Mucosa of descending colon (tissue), 3 donors: ENCODE measurements around the gene RNF121. TPM values are rescaled to one million over a fixed set of nuclear protein-coding genes. Genes with fewer than 3 reads are reported as not detected.

ENCODE experiments used
- ATAC-seq: fragments of 200-7000 bp; cut with Tn5 transposase; one replicate; pipeline ENCODE4 v1.9.1; 2020; ENCODE audit warnings: mild to moderate bottlenecking, moderate library complexity
- DNase-seq, 3 donors: peaks; one replicate each; pipeline ENCODE4 v3.0.0-alpha.2; 2020
- H3K36me3 ChIP-seq: fragments of 200-600 bp; one replicate; pipeline ENCODE4 v1.8.0; 2021; ENCODE audit warnings: low read depth, mild to moderate bottlenecking
- H3K4me1 ChIP-seq: fragments of 200-600 bp; one replicate; pipeline ENCODE4 v1.8.0; 2021; ENCODE audit warnings: low read depth, mild to moderate bottlenecking
- H3K4me3 ChIP-seq: fragments of 200-600 bp; one replicate; pipeline ENCODE4 v1.8.0; 2021; ENCODE audit warnings: mild to moderate bottlenecking
- H3K9me3 ChIP-seq: fragments of 200-600 bp; one replicate; pipeline ENCODE4 v1.8.0; 2021; ENCODE audit warnings: mild to moderate bottlenecking
- CTCF ChIP-seq: fragments of 200-600 bp; IDR thresholded peaks from one replicate; pipeline ENCODE4 v1.8.0; 2022; ENCODE audit warnings: antibody characterized with exemption, mild to moderate bottlenecking
- intact Hi-C, 2 donors: fragments of 100-400 bp; cut with DNase I in 1 of 2; cut with micrococcal nuclease in 1 of 2; formaldehyde crosslinking; loops; one replicate each; pipeline versions ENCODE4 v1.11.0 to v1.11.1; 2022; cut with DNase I, micrococcal nuclease
- total RNA-seq, 3 donors: library from RNA; stranded (reverse); fragmentation: NEBNext Ultra II Directional in 2 of 3; extraction: Animal tissue kit (Norgen Biotek cat#: 25700) in 2 of 3; gene quantifications; one replicate each; pipeline versions ENCODE4 v1.2.1 to v1.2.4, GENCODE V29; 2021 to 2023
- donor health status: DM: no; HTN: no; CAD: no; lungs with moderate emphysema.
- donor health status: DM: no; HTN: no; CAD: no.
- donor health status: DM: no; HTN: yes; CAD: no.

Gene RNF121
- total RNA-seq, 3 donors from 2014 or later = 37.0 to 41.0 (median 37.4) TPM

GRCh38 chr11:71991494-71991893 lies 62.6 kb downstream of the RNF121 start:
- ATAC-seq (peak; percentile 47), DNase-seq (no peak)
- Histone ChIP-seq H3K4me3 (no peak overlapping the region), H3K36me3 (no peaks in the 10 kb centered on the region), H3K9me3 (no peaks in the 10 kb centered on the region), H3K4me1 (no peaks in the 10 kb centered on the region)
- no peak for TF ChIP-seq CTCF
- intact Hi-C loops = no loop called here

- intact Hi-C loops = no loop called here
- Histone ChIP-seq H3K4me1 (no peaks in the 10 kb centered on the region), H3K36me3 (no peaks in the 10 kb centered on the region), H3K9me3 (no peaks in the 10 kb centered on the region), H3K4me3 (no peak overlapping the region)
- TF ChIP-seq CTCF = no peak
- DNase-seq (no peak), ATAC-seq (no peak)
Measured at GRCh38 chr11:71992136-71992730, 63.4 kb downstream of the RNF121 start.

GRCh38 chr11:71994786-71995185 lies 65.9 kb downstream of the RNF121 start:
- Histone ChIP-seq H3K4me1 (no peaks in the 10 kb centered on the region), H3K9me3 (no peaks in the 10 kb centered on the region), H3K36me3 (no peaks in the 10 kb centered on the region), H3K4me3 (no peak overlapping the region)
- TF ChIP-seq CTCF = no peak
- no peak for DNase-seq
- no peak for ATAC-seq
- intact Hi-C loops = no loop called here

- Histone ChIP-seq H3K4me1 (peaks cover 5% of the 10 kb centered on the region), H3K4me3 (no peak overlapping the region), H3K36me3 (no peaks in the 10 kb centered on the region), H3K9me3 (no peaks in the 10 kb centered on the region)
- DNase-seq (no peak), ATAC-seq (no peak)
- TF ChIP-seq CTCF = no peak
- intact Hi-C loops = no loop called here
Measured at GRCh38 chr11:71995726-71996291, 67.0 kb downstream of the RNF121 start.

- no peak for TF ChIP-seq CTCF
- H3K9me3 ChIP-seq = no peaks in the 10 kb centered on the region
- no peaks in the 10 kb centered on the region for H3K36me3 ChIP-seq
- H3K4me3 ChIP-seq = no peak overlapping the region
- H3K4me1 ChIP-seq = peaks cover 5% of the 10 kb centered on the region
- intact Hi-C loops = no loop called here
- ATAC-seq (no peak), DNase-seq (no peak)
Measured at GRCh38 chr11:71996517-71996916, 67.7 kb downstream of the RNF121 start.
